HEK293 (cell line): Measurements from ENCODE around the gene ZNF799.
"Not testable (repeated sequence)": the region's sequence is repeated elsewhere in the genome, so short reads cannot be mapped to it uniquely, and the experiment has no call there.

ENCODE experiments used
- CTCF ChIA-PET: fragments of 350-600 bp; formaldehyde crosslinking; extraction: SDS; loops from one replicate; lab custom pipeline; 2021; ENCODE audit warnings: antibody characterized with exemption; lab: Yijun Ruan, JAX
- POLR2A ChIA-PET: fragments of 300-600 bp; formaldehyde crosslinking; extraction: SDS; loops from one replicate; lab custom pipeline; 2020; ENCODE audit warnings: antibody characterized with exemption, inconsistent platforms; lab: Yijun Ruan, JAX
- H3K27ac ChIP-seq: fragments of 200-500 bp; sonication (Bioruptor generic); 2 replicates; pipeline ENCODE4 v1.5.1; 2014; ENCODE audit warnings: low read depth, low read length, control low read depth, inconsistent platforms; ENCODE audit errors: extremely low read depth
- H3K36me3 ChIP-seq, 2 experiments: fragments of 200-500 bp in 1 of 2; sonication (Bioruptor generic) in 1 of 2; 1 replicate in 1 of 2; 2 replicates in 1 of 2; pipeline ENCODE4 v1.5.1; 2014 to 2017; ENCODE audit warnings: inconsistent platforms in 2 of 2, low read length in 2 of 2; ENCODE audit not compliant: control insufficient read depth in 2 of 2, insufficient read depth in 1 of 2
- H3K4me1 ChIP-seq: fragments of 200-500 bp; sonication (Bioruptor generic); 2 replicates; pipeline ENCODE4 v1.5.1; 2014; ENCODE audit warnings: mild to moderate bottlenecking, low read length, inconsistent platforms; ENCODE audit not compliant: control insufficient read depth, insufficient read depth
- H3K4me3 ChIP-seq: 2 replicates; pipeline ENCODE4 v1.5.1; 2011; ENCODE audit warnings: low read depth, mild to moderate bottlenecking, control low read depth, low read length, moderate library complexity
- H3K9me3 ChIP-seq: fragments of 200-500 bp; sonication (Bioruptor generic); 2 replicates; pipeline ENCODE4 v1.5.1; 2014; ENCODE audit warnings: low read depth, low read length, inconsistent platforms; ENCODE audit not compliant: control insufficient read depth, insufficient read depth
- GFI1B ChIP-seq: fragments of 450-650 bp; formaldehyde crosslinking; IDR thresholded peaks from 2 replicates; pipeline ENCODE4 v1.5.1; 2016; ENCODE audit warnings: missing biosample characterization, missing genetic modification characterization
- SETDB1 ChIP-seq: IDR thresholded peaks from one replicate; pipeline ENCODE4 v1.6.1; 2017; ENCODE audit warnings: mild to moderate bottlenecking, low read length, moderate library complexity, mixed read lengths; ENCODE audit not compliant: insufficient read length
- TRIM28 ChIP-seq: IDR thresholded peaks from 2 replicates; pipeline ENCODE4 v1.6.1; 2011; ENCODE audit warnings: low read length, control low read depth, borderline replicate concordance
- ZBTB21 ChIP-seq: fragments of 450-650 bp; formaldehyde crosslinking; IDR thresholded peaks from 2 replicates; pipeline ENCODE4 v1.5.1; 2017; ENCODE audit warnings: missing biosample characterization, missing genetic modification characterization
- ZNF132 ChIP-seq: fragments of 450-650 bp; formaldehyde crosslinking; IDR thresholded peaks from 2 replicates; pipeline ENCODE4 v1.5.1; 2017; ENCODE audit warnings: missing biosample characterization, missing genetic modification characterization, borderline replicate concordance
- ZNF274 ChIP-seq, 2 experiments: fragments of 200-500 bp in 1 of 2; fragments of 450-650 bp in 1 of 2; sonication (Bioruptor generic) in 1 of 2; formaldehyde crosslinking in 1 of 2; IDR thresholded peaks; 2 replicates each; pipeline versions ENCODE4 v1.5.1 to v1.6.1; 2014 to 2016; ENCODE audit warnings: borderline replicate concordance in 1 of 2, inconsistent platforms in 1 of 2, low read length in 1 of 2, missing biosample characterization in 1 of 2, missing genetic modification characterization in 1 of 2
- ZNF37A ChIP-seq: fragments of 450-650 bp; IDR thresholded peaks from 2 replicates; pipeline ENCODE4 v1.5.1; 2018; ENCODE audit warnings: missing biosample characterization, missing genetic modification characterization
- ZNF514 ChIP-seq: fragments of 450-650 bp; formaldehyde crosslinking; IDR thresholded peaks from 2 replicates; pipeline ENCODE4 v1.5.1; 2016; ENCODE audit warnings: missing biosample characterization, missing genetic modification characterization
- ZNF530 ChIP-seq: fragments of 450-650 bp; formaldehyde crosslinking; IDR thresholded peaks from 2 replicates; pipeline ENCODE4 v1.5.1; 2016; ENCODE audit warnings: low read depth, missing biosample characterization, missing genetic modification characterization
- ZNF544 ChIP-seq: fragments of 450-650 bp; formaldehyde crosslinking; IDR thresholded peaks from 2 replicates; pipeline ENCODE4 v1.5.0; 2017; ENCODE audit warnings: missing biosample characterization, missing genetic modification characterization
- ZNF561 ChIP-seq: fragments of 450-650 bp; IDR thresholded peaks from 2 replicates; pipeline ENCODE4 v1.5.1; 2018; ENCODE audit warnings: missing biosample characterization, missing genetic modification characterization, borderline replicate concordance
- ZNF585B ChIP-seq: fragments of 450-650 bp; formaldehyde crosslinking; IDR thresholded peaks from 2 replicates; pipeline ENCODE4 v1.5.1; 2016; ENCODE audit warnings: missing biosample characterization, missing genetic modification characterization
- ZNF600 ChIP-seq: fragments of 450-650 bp; formaldehyde crosslinking; IDR thresholded peaks from 2 replicates; pipeline ENCODE4 v1.5.1; 2016; ENCODE audit warnings: missing biosample characterization, missing genetic modification characterization
- ZNF677 ChIP-seq: fragments of 450-650 bp; IDR thresholded peaks from 2 replicates; pipeline ENCODE4 v1.5.0; 2018; ENCODE audit warnings: missing biosample characterization, mild to moderate bottlenecking, missing genetic modification characterization, moderate library complexity
- ZSCAN30 ChIP-seq: fragments of 450-650 bp; IDR thresholded peaks from 2 replicates; pipeline ENCODE4 v1.5.1; 2018; ENCODE audit warnings: missing biosample characterization, mild to moderate bottlenecking, missing genetic modification characterization, moderate library complexity
- TF ChIP-seq, protein P1 (sequence below): fragments of 450-650 bp; formaldehyde crosslinking; optimal IDR thresholded peaks from 2 replicates; pipeline ENCODE3; 2016; ENCODE audit warnings: missing biosample characterization, mild to moderate bottlenecking, missing genetic modification characterization
- TF ChIP-seq, protein P2 (sequence below): IDR thresholded peaks from 2 replicates; pipeline ENCODE4 v1.6.1; 2011; ENCODE audit warnings: mild to moderate bottlenecking, low read depth, low read length, borderline replicate concordance
- TF ChIP-seq, protein P3 (sequence below): fragments of 450-650 bp; formaldehyde crosslinking; IDR thresholded peaks from 2 replicates; pipeline ENCODE4 v1.5.1; 2016; ENCODE audit warnings: missing biosample characterization, missing genetic modification characterization
- TF ChIP-seq, protein P4 (sequence below): fragments of 450-650 bp; formaldehyde crosslinking; IDR thresholded peaks from 2 replicates; pipeline ENCODE4 v1.5.1; 2016; ENCODE audit warnings: missing biosample characterization, missing genetic modification characterization

The ZNF799 gene

DNA sequence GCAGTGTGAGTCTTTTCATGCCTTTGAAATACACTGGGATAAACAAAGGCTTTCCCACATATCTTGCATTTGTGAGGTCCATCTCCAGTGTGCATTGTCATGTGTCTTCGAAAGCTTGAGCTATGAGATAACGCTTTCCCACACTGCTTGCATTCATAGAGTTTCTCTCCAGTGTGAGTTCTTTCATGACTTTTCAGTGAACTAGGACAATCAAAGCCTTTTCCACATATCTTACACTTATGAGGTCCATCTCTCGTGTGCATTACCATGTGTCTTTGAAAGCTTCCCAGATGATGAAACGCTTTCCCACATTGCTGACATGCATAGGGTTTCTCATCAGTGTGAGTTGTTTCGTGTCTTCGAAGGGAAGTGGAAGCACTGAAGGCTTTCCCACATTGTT lies 9.9 kb downstream of the ZNF799 start:
- H3K27ac ChIP-seq, POLR2A ChIA-PET, H3K4me1 ChIP-seq, CTCF ChIA-PET, H3K4me3 ChIP-seq, H3K9me3 ChIP-seq: not testable (repeated sequence)
- TF ChIP-seq SETDB1 = peak; percentile 51
- peaks cover 0 to 35% of the 10 kb centered on the region in 2 experiments; a peak in 1 of 3 replicates for H3K36me3 ChIP-seq

DNA sequence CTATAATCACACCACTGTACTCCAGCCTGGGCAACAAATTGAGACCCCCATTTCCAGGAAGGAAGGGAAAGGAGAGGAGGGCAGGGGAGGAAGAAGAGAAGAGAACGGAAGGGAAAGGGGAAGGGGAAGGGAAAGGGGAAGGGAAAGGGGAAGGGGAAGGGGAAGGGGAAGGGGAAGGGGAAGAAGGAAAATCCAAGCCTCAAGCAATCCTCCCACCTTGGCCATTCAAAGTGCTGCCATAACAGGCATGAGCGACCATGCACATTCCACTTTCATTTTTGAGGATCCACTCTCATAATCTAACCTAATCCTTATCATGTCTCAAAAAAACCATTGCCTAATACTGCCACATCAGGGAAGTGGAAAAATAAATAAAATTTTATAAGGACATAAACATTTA lies 14.7 kb downstream of the ZNF799 start:
- H3K27ac ChIP-seq, POLR2A ChIA-PET, H3K9me3 ChIP-seq, H3K4me3 ChIP-seq, H3K4me1 ChIP-seq: not testable (repeated sequence)
- CTCF ChIA-PET = interaction anchor here (0.7 kb wide), 1 partner anchor 589 kb away, joined by 4 read pairs; no protein-coding TSS in a partner anchor
- peaks cover 0 to 18% of the 10 kb centered on the region in 2 experiments; a peak in 1 of 3 replicates for H3K36me3 ChIP-seq

DNA sequence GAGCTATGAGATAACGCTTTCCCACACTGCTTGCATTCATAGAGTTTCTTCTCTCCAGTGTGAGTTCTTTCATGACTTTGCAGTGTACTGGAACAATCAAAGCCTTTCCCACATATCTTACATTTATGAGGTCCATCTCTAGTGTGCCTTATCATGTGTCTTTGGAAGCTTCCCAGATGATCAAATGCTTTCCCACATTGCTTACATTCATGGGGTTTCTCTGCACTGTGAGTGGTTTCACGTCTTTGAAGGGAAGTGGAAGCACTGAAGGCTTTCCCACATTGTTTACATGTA lies 20.7 kb downstream of the ZNF799 start:
- no peak overlapping the region for H3K4me3 ChIP-seq
- ChIA-PET CTCF (no interaction called here), POLR2A (no interaction called here)
- no peaks in the 10 kb centered on the region for H3K36me3 ChIP-seq
- no peak overlapping the region for H3K27ac ChIP-seq
- H3K9me3 ChIP-seq = no peaks in the 10 kb centered on the region
- H3K4me1 ChIP-seq = no peaks in the 10 kb centered on the region
- no peak for TF ChIP-seq ZNF132 (tag by site-specific recombination)
- no peak for TF ChIP-seq ZNF530 (tag by site-specific recombination)
- peak; percentile 74 for TF ChIP-seq SETDB1
- TF ChIP-seq ZNF274 (IDR thresholded peaks at IDR 0.05; ENCODE audit: low read length) = 0 out of 2 replicates have a peak, but pooled peaks have one; percentile 3
- TF ChIP-seq ZNF274 (tag by site-specific recombination; IDR thresholded peaks at IDR 0.05; ENCODE audit: borderline replicate concordance) = no peak
- TF ChIP-seq ZNF514 (tag by site-specific recombination) = no peak

DNA sequence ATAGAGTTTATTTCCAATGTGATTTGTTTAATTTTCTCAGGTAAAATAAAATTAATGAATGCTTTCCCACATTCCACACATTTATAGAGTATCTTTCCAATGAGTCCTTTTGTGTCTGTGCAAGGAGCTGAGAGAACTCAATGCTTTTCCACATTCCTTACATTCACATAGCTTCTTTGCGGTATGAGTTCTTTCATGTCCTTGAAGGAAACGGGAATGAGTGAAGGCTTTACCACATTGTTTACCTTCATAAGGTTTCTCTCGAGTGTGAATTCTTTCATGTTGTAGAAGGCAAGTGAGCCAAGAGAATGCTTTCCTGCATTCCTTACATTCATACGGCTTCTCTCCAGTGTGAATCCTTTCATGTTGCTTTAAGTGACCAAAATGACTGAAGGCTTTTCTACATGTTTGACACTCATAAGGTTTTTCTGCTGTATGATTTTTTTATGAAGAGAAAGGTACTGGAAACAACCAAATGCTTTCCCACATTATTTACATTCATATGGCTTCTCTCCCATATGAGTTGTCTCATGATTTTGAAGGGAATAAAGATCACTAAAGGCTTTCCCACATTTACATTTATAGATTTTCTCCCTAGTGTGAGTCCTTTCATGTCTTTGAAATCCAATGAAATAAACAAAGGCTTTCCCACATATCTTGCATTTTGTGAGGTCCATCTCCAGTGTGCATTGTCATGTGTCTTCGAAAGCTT lies 21.2 kb downstream of the ZNF799 start:
- CTCF ChIA-PET = no interaction called here
- no peaks in the 10 kb centered on the region for H3K36me3 ChIP-seq

DNA sequence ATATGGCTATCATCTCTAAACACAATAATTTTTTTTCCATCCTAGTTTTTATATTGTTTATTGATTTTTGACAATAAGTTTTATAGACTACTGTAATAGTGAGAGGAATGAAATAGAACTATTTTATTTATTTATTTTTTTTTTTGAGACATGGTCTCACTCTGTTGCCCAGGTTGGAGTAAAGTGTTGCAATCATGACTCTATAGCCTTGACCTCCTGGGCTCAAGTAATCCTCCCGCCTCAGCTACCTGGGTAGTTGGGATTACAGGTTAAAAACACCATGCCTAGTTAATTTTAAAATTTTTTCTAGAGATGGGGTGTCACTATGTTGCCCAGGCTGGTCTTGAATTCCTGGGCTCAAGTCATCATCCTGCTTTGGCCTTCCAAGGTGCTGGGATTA lies 27.0 kb downstream of the ZNF799 start:
- POLR2A ChIA-PET = no interaction called here
- CTCF ChIA-PET = no interaction called here
- Histone ChIP-seq H3K4me1 (no peaks in the 10 kb centered on the region), H3K9me3 (no peaks in the 10 kb centered on the region), H3K4me3 (no peak overlapping the region), H3K36me3 (no peaks in the 10 kb centered on the region), H3K27ac (no peak overlapping the region)
- TF ChIP-seq, protein P1, sequence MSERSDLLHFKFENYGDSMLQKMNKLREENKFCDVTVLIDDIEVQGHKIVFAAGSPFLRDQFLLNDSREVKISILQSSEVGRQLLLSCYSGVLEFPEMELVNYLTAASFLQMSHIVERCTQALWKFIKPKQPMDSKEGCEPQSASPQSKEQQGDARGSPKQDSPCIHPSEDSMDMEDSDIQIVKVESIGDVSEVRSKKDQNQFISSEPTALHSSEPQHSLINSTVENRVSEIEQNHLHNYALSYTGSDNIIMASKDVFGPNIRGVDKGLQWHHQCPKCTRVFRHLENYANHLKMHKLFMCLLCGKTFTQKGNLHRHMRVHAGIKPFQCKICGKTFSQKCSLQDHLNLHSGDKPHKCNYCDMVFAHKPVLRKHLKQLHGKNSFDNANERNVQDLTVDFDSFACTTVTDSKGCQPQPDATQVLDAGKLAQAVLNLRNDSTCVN (tag by site-specific recombination) = no peak
- TF ChIP-seq GFI1B (tag by site-specific recombination) (no peak), ZNF677 (no peak)
- TF ChIP-seq, protein P2, sequence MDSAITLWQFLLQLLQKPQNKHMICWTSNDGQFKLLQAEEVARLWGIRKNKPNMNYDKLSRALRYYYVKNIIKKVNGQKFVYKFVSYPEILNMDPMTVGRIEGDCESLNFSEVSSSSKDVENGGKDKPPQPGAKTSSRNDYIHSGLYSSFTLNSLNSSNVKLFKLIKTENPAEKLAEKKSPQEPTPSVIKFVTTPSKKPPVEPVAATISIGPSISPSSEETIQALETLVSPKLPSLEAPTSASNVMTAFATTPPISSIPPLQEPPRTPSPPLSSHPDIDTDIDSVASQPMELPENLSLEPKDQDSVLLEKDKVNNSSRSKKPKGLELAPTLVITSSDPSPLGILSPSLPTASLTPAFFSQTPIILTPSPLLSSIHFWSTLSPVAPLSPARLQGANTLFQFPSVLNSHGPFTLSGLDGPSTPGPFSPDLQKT = no peak
- TF ChIP-seq, protein P3, sequence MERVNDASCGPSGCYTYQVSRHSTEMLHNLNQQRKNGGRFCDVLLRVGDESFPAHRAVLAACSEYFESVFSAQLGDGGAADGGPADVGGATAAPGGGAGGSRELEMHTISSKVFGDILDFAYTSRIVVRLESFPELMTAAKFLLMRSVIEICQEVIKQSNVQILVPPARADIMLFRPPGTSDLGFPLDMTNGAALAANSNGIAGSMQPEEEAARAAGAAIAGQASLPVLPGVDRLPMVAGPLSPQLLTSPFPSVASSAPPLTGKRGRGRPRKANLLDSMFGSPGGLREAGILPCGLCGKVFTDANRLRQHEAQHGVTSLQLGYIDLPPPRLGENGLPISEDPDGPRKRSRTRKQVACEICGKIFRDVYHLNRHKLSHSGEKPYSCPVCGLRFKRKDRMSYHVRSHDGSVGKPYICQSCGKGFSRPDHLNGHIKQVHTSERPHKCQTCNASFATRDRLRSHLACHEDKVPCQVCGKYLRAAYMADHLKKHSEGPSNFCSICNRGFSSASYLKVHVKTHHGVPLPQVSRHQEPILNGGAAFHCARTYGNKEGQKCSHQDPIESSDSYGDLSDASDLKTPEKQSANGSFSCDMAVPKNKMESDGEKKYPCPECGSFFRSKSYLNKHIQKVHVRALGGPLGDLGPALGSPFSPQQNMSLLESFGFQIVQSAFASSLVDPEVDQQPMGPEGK = no peak

More for the DNA sequence above, 21.2 kb downstream of the ZNF799 start:
- POLR2A ChIA-PET = no interaction called here
- Histone ChIP-seq H3K27ac (no peak overlapping the region), H3K4me1 (no peaks in the 10 kb centered on the region), H3K4me3 (no peak overlapping the region), H3K9me3 (no peaks in the 10 kb centered on the region)
- TF ChIP-seq ZNF132 (tag by site-specific recombination) (no peak), ZNF585B (tag by site-specific recombination) (no peak), ZNF544 (tag by site-specific recombination) (no peak), TRIM28 (peak; percentile 78; the same call in 1 of the 2 replicates), ZBTB21 (tag by site-specific recombination) (no peak), ZNF37A (tag by site-specific recombination) (no peak), ZNF600 (tag by site-specific recombination) (no peak), SETDB1 (peak; percentile 77), ZNF561 (tag by site-specific recombination) (no peak), ZSCAN30 (tag by site-specific recombination) (no peak), ZNF274 (IDR thresholded peaks at IDR 0.05; ENCODE audit: low read length) (peak; percentile 53; the same call in 1 of the 2 replicates), ZNF274 (tag by site-specific recombination; IDR thresholded peaks at IDR 0.05; ENCODE audit: borderline replicate concordance) (peak; percentile 79; the same call in 1 of the 2 replicates)
- TF ChIP-seq, protein P4, sequence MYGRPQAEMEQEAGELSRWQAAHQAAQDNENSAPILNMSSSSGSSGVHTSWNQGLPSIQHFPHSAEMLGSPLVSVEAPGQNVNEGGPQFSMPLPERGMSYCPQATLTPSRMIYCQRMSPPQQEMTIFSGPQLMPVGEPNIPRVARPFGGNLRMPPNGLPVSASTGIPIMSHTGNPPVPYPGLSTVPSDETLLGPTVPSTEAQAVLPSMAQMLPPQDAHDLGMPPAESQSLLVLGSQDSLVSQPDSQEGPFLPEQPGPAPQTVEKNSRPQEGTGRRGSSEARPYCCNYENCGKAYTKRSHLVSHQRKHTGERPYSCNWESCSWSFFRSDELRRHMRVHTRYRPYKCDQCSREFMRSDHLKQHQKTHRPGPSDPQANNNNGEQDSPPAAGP (tag by site-specific recombination) = no peak
